Measurements from ENCODE around the gene MAP7D2. TPM values are rescaled to one million over a fixed set of nuclear protein-coding genes. Genes with fewer than 3 reads are reported as not detected.

MAP7D2 gene
- total and polyA plus RNA-seq, 2 experiments from 2014 or later: 0.90 to 1.6 TPM

GRCh38 chrX:19975845-19976244 lies 140.9 kb downstream of the MAP7D2 start (continued):
- TF ChIP-seq, protein P1, sequence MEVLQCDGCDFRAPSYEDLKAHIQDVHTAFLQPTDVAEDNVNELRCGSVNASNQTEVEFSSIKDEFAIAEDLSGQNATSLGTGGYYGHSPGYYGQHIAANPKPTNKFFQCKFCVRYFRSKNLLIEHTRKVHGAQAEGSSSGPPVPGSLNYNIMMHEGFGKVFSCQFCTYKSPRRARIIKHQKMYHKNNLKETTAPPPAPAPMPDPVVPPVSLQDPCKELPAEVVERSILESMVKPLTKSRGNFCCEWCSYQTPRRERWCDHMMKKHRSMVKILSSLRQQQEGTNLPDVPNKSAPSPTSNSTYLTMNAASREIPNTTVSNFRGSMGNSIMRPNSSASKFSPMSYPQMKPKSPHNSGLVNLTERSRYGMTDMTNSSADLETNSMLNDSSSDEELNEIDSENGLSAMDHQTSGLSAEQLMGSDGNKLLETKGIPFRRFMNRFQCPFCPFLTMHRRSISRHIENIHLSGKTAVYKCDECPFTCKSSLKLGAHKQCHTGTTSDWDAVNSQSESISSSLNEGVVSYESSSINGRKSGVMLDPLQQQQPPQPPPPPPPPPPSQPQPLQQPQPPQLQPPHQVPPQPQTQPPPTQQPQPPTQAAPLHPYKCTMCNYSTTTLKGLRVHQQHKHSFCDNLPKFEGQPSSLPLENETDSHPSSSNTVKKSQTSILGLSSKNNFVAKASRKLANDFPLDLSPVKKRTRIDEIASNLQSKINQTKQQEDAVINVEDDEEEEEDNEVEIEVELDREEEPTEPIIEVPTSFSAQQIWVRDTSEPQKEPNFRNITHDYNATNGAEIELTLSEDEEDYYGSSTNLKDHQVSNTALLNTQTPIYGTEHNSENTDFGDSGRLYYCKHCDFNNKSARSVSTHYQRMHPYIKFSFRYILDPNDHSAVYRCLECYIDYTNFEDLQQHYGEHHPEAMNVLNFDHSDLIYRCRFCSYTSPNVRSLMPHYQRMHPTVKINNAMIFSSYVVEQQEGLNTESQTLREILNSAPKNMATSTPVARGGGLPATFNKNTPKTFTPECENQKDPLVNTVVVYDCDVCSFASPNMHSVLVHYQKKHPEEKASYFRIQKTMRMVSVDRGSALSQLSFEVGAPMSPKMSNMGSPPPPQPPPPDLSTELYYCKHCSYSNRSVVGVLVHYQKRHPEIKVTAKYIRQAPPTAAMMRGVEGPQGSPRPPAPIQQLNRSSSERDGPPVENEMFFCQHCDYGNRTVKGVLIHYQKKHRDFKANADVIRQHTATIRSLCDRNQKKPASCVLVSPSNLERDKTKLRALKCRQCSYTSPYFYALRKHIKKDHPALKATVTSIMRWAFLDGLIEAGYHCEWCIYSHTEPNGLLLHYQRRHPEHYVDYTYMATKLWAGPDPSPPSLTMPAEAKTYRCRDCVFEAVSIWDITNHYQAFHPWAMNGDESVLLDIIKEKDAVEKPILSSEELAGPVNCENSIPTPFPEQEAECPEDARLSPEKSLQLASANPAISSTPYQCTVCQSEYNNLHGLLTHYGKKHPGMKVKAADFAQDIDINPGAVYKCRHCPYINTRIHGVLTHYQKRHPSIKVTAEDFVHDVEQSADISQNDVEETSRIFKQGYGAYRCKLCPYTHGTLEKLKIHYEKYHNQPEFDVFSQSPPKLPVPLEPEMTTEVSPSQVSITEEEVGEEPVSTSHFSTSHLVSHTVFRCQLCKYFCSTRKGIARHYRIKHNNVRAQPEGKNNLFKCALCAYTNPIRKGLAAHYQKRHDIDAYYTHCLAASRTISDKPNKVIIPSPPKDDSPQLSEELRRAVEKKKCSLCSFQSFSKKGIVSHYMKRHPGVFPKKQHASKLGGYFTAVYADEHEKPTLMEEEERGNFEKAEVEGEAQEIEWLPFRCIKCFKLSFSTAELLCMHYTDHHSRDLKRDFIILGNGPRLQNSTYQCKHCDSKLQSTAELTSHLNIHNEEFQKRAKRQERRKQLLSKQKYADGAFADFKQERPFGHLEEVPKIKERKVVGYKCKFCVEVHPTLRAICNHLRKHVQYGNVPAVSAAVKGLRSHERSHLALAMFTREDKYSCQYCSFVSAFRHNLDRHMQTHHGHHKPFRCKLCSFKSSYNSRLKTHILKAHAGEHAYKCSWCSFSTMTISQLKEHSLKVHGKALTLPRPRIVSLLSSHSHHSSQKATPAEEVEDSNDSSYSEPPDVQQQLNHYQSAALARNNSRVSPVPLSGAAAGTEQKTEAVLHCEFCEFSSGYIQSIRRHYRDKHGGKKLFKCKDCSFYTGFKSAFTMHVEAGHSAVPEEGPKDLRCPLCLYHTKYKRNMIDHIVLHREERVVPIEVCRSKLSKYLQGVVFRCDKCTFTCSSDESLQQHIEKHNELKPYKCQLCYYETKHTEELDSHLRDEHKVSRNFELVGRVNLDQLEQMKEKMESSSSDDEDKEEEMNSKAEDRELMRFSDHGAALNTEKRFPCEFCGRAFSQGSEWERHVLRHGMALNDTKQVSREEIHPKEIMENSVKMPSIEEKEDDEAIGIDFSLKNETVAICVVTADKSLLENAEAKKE (CRISPR knock-in tag; IDR thresholded peaks at IDR 0.05): no peak
- TF ChIP-seq ETS1 (IDR thresholded peaks at IDR 0.05) (no peak), NANOG (IDR thresholded peaks at IDR 0.05; ENCODE audit: borderline replicate concordance) (no peak), ZNF114 (CRISPR knock-in tag; IDR thresholded peaks at IDR 0.05) (no peak), EZH2phosphoT487 (IDR thresholded peaks at IDR 0.05; ENCODE audit: unreplicated experiment) (no peak), CTCF (conservative IDR thresholded peaks at IDR 0.05; ENCODE audit: low read depth in 2 of 2) (no peak)

GRCh38 chrX:19972984-19973383 lies 143.7 kb downstream of the MAP7D2 start:
- Mint-ChIP-seq H3K9me3 (peaks cover 9% of the 10 kb centered on the region), H3K4me3 (no peak overlapping the region), H3K27ac (no peak overlapping the region), H3K4me1 (peaks cover 4% of the 10 kb centered on the region; the same call in 1 of the 3 replicates), H3K36me3 (ENCODE audit: low read depth) (peaks cover 13% of the 10 kb centered on the region), H3K27me3 (ENCODE audit: insufficient read depth, low read depth, poor library complexity) (no peaks in the 10 kb centered on the region)
- H3K9me2 ChIP-seq (ENCODE audit: insufficient read depth): no peaks in the 10 kb centered on the region
- H4K20me1 ChIP-seq (replicated peaks; ENCODE audit: insufficient read depth): no peaks in the 10 kb centered on the region
- no peak overlapping the region for H3K4me2 ChIP-seq
- no peak overlapping the region for H3K27ac ChIP-seq (ENCODE audit: low read depth)
- no peaks in the 10 kb centered on the region for H3K4me1 ChIP-seq (ENCODE audit: insufficient read depth)
- no peak overlapping the region for H3K4me3 ChIP-seq
- no peak for ATAC-seq
- DNase-seq (ENCODE audit: low spot score): no peak
- H3K79me2 ChIP-seq (replicated peaks; ENCODE audit: insufficient read depth): peaks cover 13% of the 10 kb centered on the region
- H3K36me3 ChIP-seq (ENCODE audit: insufficient read depth): no peaks in the 10 kb centered on the region
- no peaks in the 10 kb centered on the region for H3K27me3 ChIP-seq (ENCODE audit: insufficient read depth)
- H2AFZ ChIP-seq: no peak overlapping the region
- H3F3A ChIP-seq (replicated peaks; ENCODE audit: low read depth): no peaks in the 10 kb centered on the region
- TF ChIP-seq ETS1 (IDR thresholded peaks at IDR 0.05): no peak
- TF ChIP-seq EZH2phosphoT487 (IDR thresholded peaks at IDR 0.05; ENCODE audit: unreplicated experiment): no peak
